K562 (cell line): ENCODE measurements around the gene CCNY. TPM values are rescaled to one million over a fixed set of nuclear protein-coding genes. Genes with fewer than 3 reads are reported as not detected.
A peak's percentile ranks its signal among the peaks of the same experiment; 100 is the strongest.

ENCODE experiments used
- ARID1B ChIP-seq: fragments of 450-650 bp; IDR thresholded peaks from 2 replicates; pipeline ENCODE4 v1.6.1; 2016; ENCODE audit warnings: antibody characterized with exemption, mild to moderate bottlenecking, inconsistent platforms
- BACH1 ChIP-seq: fragments of 200-800 bp; sonication (Bioruptor generic); IDR thresholded peaks from 2 replicates; pipeline ENCODE4 v1.6.1; 2016; ENCODE audit warnings: missing genetic modification characterization, missing compliant biosample characterization
- EP400 ChIP-seq: fragments of 450-650 bp; IDR thresholded peaks from 2 replicates; pipeline ENCODE4 v1.6.1; 2017; ENCODE audit warnings: antibody characterized with exemption, mild to moderate bottlenecking, moderate library complexity
- FOXK2 ChIP-seq, 2 experiments: fragments of 450-650 bp; IDR thresholded peaks in 1 of 2; conservative IDR thresholded peaks in 1 of 2; 2 replicates each; pipeline ENCODE4 v1.6.1; 2016; ENCODE audit warnings: low read depth in 2 of 2, mild to moderate bottlenecking in 1 of 2
- HDAC1 ChIP-seq, 2 experiments: fragments of 450-650 bp; IDR thresholded peaks; 2 replicates each; pipeline ENCODE4 v1.6.1; 2016 to 2017; ENCODE audit warnings: inconsistent platforms in 1 of 2, mild to moderate bottlenecking in 1 of 2, moderate library complexity in 1 of 2
- HNRNPH1 ChIP-seq: fragments of 200-400 bp; formaldehyde crosslinking; optimal IDR thresholded peaks from 2 replicates; pipeline ENCODE3; 2017; ENCODE audit warnings: low read depth, mild to moderate bottlenecking, low read length, moderate library complexity
- MCM5 ChIP-seq: fragments of 450-650 bp; IDR thresholded peaks from 2 replicates; pipeline ENCODE4 v1.6.1; 2016; ENCODE audit warnings: low read depth
- RAD21 ChIP-seq, 2 experiments: fragments of 250-450 bp in 1 of 2; fragments of 450-650 bp in 1 of 2; sonication (Bioruptor Pico) in 1 of 2; formaldehyde crosslinking in 1 of 2; IDR thresholded peaks in 1 of 2; conservative IDR thresholded peaks in 1 of 2; 2 replicates each; pipeline versions ENCODE4 v1.4.0 to v1.8.0; 2020 to 2022; ENCODE audit warnings: mild to moderate bottlenecking in 2 of 2, moderate library complexity in 1 of 2
- SMC3 ChIP-seq: conservative IDR thresholded peaks from 2 replicates; pipeline ENCODE4 v1.6.1; 2011; ENCODE audit warnings: low read depth, low read length, improper control_type of control experiment; ENCODE audit not compliant: insufficient read depth
- SPI1 ChIP-seq: IDR thresholded peaks from 2 replicates; pipeline ENCODE4 v1.6.1; 2011; ENCODE audit warnings: low read depth, low read length, control low read depth, borderline replicate concordance
- SRSF3 ChIP-seq: fragments of 200-400 bp; formaldehyde crosslinking; IDR thresholded peaks from 2 replicates; pipeline ENCODE4 v1.6.1; 2016; ENCODE audit warnings: mild to moderate bottlenecking, low read length, moderate library complexity; ENCODE audit not compliant: insufficient read depth
- ZNF316 ChIP-seq: fragments of 450-650 bp; IDR thresholded peaks from 2 replicates; pipeline ENCODE4 v1.6.1; 2016
- polyA plus RNA-seq, 8 experiments: library from polyadenylated mRNA; depleted of rRNA in 4 of 8; stranded (reverse) in 5 of 8; unstranded in 3 of 8; fragments of >200 nt; fragmentation: Nextera tagmentation in 2 of 8; fragmentation: Illumina TruSeq in 1 of 8; extraction: Ambion mirVana in 2 of 8; extraction: Trizol in 1 of 8; gene quantifications; 2 replicates each; pipeline versions ENCODE4 v1.2.1 to v1.2.3, GENCODE V29; 2011 to 2014; ENCODE audit warnings: inconsistent platforms in 1 of 8, missing spikeins in 1 of 8
- total RNA-seq, 7 experiments: library from RNA; depleted of rRNA in 6 of 7; stranded (reverse); fragments of >200 nt in 6 of 7; fragmentation: Illumina TruSeq in 2 of 7; extraction: Trizol in 2 of 7; gene quantifications; 2 replicates each; pipeline versions ENCODE4 v1.2.1 to v1.2.3, GENCODE V29; 2011 to 2021; ENCODE audit warnings: low replicate concordance in 1 of 7
- TF ChIP-seq, protein P1 (sequence below): fragments of 250-450 bp; sonication (Bioruptor Pico); IDR thresholded peaks from 2 replicates; pipeline ENCODE4 v1.4.0; 2020; ENCODE audit warnings: mild to moderate bottlenecking
- TF ChIP-seq, protein P2 (sequence below): fragments of 450-650 bp; IDR thresholded peaks from 2 replicates; pipeline ENCODE4 v1.6.1; 2017; ENCODE audit warnings: antibody characterized with exemption, mild to moderate bottlenecking
- TF ChIP-seq, protein P3 (sequence below): sonication (generic); IDR thresholded peaks from 2 replicates; pipeline ENCODE4 v1.6.1; 2016
- TF ChIP-seq, protein P4 (sequence below): fragments of 250-450 bp; sonication (Bioruptor Pico); IDR thresholded peaks from 2 replicates; pipeline ENCODE4 v1.5.0; 2021

The CCNY gene
- total and polyA plus RNA-seq, 9 of the 15 experiments (the other 6 are each of a cell fraction or from before 2014, with no cell fraction given): 8.4 to 109 (median 38.6) TPM

DNA sequence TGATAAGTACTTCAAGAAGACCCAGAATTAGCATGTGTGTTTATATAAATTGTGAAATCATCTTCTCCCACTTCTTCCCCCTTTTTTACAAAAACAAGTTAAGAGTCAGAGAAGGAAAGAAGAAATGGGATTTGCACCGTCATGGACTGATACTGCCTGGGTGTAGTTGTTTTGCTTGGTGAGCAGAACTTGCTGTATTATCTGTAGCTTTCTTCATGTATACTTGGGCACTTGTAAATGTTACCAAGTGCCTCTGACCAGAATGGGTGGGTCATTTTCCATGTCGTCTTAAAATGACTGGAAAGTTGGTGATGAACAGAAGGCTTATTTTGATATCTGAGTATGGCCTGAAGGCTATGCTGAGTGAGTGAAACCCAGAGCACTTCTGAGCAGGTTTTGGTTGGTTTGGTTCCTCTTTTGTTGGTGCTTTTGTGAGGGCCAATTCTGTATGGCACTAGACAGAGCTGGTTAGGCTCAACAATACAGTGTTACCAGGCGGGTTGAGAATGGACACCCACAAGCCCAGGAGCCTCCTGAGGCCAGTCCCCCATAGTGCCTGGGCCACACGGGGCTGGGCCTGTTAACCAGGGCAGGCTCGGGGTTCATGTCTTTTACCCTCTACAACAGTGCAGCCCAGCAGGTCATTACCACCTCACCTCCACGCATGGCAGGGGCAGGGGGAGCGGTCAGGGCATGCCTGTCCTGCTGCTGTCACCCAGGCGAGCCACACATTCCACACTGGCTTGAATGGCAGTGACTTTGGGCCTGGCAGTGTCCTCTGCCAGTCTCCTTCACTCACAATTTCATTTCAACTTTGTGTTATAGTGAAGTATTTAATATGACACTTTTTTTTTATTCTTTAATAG is 115.1 kb downstream of the CCNY start (continued):
- TF ChIP-seq SMC3 (no peak), HDAC1 (IDR thresholded peaks at IDR 0.05) (no peak), MCM5 (no peak), FOXK2 (conservative IDR thresholded peaks at IDR 0.05 in 1 of 2, IDR thresholded peaks at IDR 0.05 in 1 of 2; ENCODE audit: low read depth in 2 of 2) (0 out of 4 replicates have a peak, but pooled peaks of 1 of the 2 experiments have one; percentile 29), ZNF316 (peak; percentile 93), EP400 (no peak), SRSF3 (no peak), ARID1B (peak; percentile 47; the same call in 1 of the 2 replicates), BACH1 (tag) (0 out of 2 replicates have a peak, but pooled peaks have one; percentile 25), HNRNPH1 (no peak), RAD21 (CRISPR knock-in tag; conservative IDR thresholded peaks at IDR 0.05 in 1 of 2, IDR thresholded peaks at IDR 0.05 in 1 of 2) (no peak), SPI1 (0 out of 2 replicates have a peak, but pooled peaks have one; percentile 28)
- TF ChIP-seq, protein P1, sequence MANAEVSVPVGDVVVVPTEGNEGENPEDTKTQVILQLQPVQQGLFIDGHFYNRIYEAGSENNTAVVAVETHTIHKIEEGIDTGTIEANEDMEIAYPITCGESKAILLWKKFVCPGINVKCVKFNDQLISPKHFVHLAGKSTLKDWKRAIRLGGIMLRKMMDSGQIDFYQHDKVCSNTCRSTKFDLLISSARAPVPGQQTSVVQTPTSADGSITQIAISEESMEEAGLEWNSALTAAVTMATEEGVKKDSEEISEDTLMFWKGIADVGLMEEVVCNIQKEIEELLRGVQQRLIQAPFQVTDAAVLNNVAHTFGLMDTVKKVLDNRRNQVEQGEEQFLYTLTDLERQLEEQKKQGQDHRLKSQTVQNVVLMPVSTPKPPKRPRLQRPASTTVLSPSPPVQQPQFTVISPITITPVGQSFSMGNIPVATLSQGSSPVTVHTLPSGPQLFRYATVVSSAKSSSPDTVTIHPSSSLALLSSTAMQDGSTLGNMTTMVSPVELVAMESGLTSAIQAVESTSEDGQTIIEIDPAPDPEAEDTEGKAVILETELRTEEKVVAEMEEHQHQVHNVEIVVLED: 0 out of 2 replicates have a peak, but pooled peaks have one; percentile 17
- TF ChIP-seq, protein P2, sequence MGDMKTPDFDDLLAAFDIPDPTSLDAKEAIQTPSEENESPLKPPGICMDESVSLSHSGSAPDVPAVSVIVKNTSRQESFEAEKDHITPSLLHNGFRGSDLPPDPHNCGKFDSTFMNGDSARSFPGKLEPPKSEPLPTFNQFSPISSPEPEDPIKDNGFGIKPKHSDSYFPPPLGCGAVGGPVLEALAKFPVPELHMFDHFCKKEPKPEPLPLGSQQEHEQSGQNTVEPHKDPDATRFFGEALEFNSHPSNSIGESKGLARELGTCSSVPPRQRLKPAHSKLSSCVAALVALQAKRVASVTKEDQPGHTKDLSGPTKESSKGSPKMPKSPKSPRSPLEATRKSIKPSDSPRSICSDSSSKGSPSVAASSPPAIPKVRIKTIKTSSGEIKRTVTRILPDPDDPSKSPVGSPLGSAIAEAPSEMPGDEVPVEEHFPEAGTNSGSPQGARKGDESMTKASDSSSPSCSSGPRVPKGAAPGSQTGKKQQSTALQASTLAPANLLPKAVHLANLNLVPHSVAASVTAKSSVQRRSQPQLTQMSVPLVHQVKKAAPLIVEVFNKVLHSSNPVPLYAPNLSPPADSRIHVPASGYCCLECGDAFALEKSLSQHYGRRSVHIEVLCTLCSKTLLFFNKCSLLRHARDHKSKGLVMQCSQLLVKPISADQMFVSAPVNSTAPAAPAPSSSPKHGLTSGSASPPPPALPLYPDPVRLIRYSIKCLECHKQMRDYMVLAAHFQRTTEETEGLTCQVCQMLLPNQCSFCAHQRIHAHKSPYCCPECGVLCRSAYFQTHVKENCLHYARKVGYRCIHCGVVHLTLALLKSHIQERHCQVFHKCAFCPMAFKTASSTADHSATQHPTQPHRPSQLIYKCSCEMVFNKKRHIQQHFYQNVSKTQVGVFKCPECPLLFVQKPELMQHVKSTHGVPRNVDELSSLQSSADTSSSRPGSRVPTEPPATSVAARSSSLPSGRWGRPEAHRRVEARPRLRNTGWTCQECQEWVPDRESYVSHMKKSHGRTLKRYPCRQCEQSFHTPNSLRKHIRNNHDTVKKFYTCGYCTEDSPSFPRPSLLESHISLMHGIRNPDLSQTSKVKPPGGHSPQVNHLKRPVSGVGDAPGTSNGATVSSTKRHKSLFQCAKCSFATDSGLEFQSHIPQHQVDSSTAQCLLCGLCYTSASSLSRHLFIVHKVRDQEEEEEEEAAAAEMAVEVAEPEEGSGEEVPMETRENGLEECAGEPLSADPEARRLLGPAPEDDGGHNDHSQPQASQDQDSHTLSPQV: 0 out of 2 replicates have a peak, but pooled peaks have one; percentile 48
- TF ChIP-seq, protein P3, sequence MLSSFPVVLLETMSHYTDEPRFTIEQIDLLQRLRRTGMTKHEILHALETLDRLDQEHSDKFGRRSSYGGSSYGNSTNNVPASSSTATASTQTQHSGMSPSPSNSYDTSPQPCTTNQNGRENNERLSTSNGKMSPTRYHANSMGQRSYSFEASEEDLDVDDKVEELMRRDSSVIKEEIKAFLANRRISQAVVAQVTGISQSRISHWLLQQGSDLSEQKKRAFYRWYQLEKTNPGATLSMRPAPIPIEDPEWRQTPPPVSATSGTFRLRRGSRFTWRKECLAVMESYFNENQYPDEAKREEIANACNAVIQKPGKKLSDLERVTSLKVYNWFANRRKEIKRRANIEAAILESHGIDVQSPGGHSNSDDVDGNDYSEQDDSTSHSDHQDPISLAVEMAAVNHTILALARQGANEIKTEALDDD: peak; percentile 73; the same call in 1 of the 2 replicates
- TF ChIP-seq, protein P4, sequence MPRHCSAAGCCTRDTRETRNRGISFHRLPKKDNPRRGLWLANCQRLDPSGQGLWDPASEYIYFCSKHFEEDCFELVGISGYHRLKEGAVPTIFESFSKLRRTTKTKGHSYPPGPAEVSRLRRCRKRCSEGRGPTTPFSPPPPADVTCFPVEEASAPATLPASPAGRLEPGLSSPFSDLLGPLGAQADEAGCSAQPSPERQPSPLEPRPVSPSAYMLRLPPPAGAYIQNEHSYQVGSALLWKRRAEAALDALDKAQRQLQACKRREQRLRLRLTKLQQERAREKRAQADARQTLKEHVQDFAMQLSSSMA (CRISPR knock-in tag): no peak
